Liver (tissue), 9 donors: ENCODE measurements around the gene CBFA2T3. TPM values are rescaled to one million over a fixed set of nuclear protein-coding genes. Genes with fewer than 3 reads are reported as not detected.

ENCODE experiments used
- DNase-seq: peaks from one replicate; pipeline ENCODE4 v3.0.0-alpha.2; 2017; ENCODE audit warnings: low spot score
- H3K27ac ChIP-seq, 2 donors: one replicate each; pipeline ENCODE4 v1.7.0; 2013; ENCODE audit warnings: inconsistent platforms in 2 of 2, low read length in 2 of 2, control low read depth in 1 of 2, low read depth in 1 of 2, mild to moderate bottlenecking in 1 of 2
- H3K27me3 ChIP-seq, 4 donors: one replicate each; pipeline versions ENCODE4 v1.6.1 to v1.7.0; 2013; ENCODE audit warnings: low read length in 3 of 4, inconsistent platforms in 1 of 4, mild to moderate bottlenecking in 1 of 4, moderate library complexity in 1 of 4; ENCODE audit not compliant: control insufficient read depth in 4 of 4, insufficient read depth in 4 of 4
- H3K36me3 ChIP-seq, 4 donors: one replicate each; pipeline versions ENCODE4 v1.6.1 to v1.7.0; 2013; ENCODE audit warnings: low read length in 3 of 4, mild to moderate bottlenecking in 3 of 4, low read depth in 1 of 4, moderate library complexity in 1 of 4; ENCODE audit not compliant: control insufficient read depth in 4 of 4, insufficient read depth in 3 of 4
- H3K4me1 ChIP-seq, 4 donors: one replicate each; pipeline versions ENCODE4 v1.6.1 to v1.7.0; 2013; ENCODE audit warnings: low read length in 3 of 4, mild to moderate bottlenecking in 3 of 4, moderate library complexity in 1 of 4; ENCODE audit not compliant: control insufficient read depth in 4 of 4, insufficient read depth in 4 of 4
- H3K4me3 ChIP-seq, 3 donors: one replicate each; pipeline versions ENCODE4 v1.6.1 to v1.7.0; 2013; ENCODE audit warnings: low read length in 3 of 3, control low read depth in 1 of 3, low read depth in 1 of 3, mild to moderate bottlenecking in 1 of 3
- H3K9ac ChIP-seq, 2 donors: one replicate each; pipeline ENCODE4 v1.7.0; 2013; ENCODE audit warnings: low read length in 2 of 2, mild to moderate bottlenecking in 2 of 2, moderate library complexity in 2 of 2, control low read depth in 1 of 2, low read depth in 1 of 2
- H3K9me3 ChIP-seq, 4 donors: one replicate each; pipeline versions ENCODE4 v1.6.1 to v1.7.0; 2013; ENCODE audit warnings: low read length in 3 of 4; ENCODE audit not compliant: control insufficient read depth in 4 of 4
- FOXA1 ChIP-seq: IDR thresholded peaks from 2 replicates; pipeline ENCODE4 v1.6.1; 2016; ENCODE audit warnings: antibody characterized with exemption
- FOXA2 ChIP-seq: IDR thresholded peaks from 2 replicates; pipeline ENCODE4 v1.6.1; 2016; ENCODE audit warnings: antibody characterized with exemption
- GABPA ChIP-seq, 2 donors: IDR thresholded peaks in 1 of 2; conservative IDR thresholded peaks in 1 of 2; 2 replicates each; pipeline ENCODE4 v1.6.1; 2016; ENCODE audit warnings: antibody characterized with exemption in 2 of 2, mild to moderate bottlenecking in 1 of 2, moderate library complexity in 1 of 2
- HNF4A ChIP-seq, 2 donors: conservative IDR thresholded peaks; 2 replicates each; pipeline ENCODE4 v1.6.1; 2016; ENCODE audit warnings: antibody characterized with exemption in 2 of 2, mild to moderate bottlenecking in 2 of 2
- HNF4G ChIP-seq: IDR thresholded peaks from 2 replicates; pipeline ENCODE4 v1.6.1; 2016; ENCODE audit warnings: antibody characterized with exemption
- JUND ChIP-seq, 2 donors: IDR thresholded peaks; 2 replicates each; pipeline ENCODE4 v1.6.1; 2016; ENCODE audit warnings: antibody characterized with exemption in 2 of 2
- NR2F2 ChIP-seq: IDR thresholded peaks from 2 replicates; pipeline ENCODE4 v1.6.1; 2016; ENCODE audit warnings: antibody characterized with exemption
- RXRA ChIP-seq, 2 donors: IDR thresholded peaks; 2 replicates each; pipeline ENCODE4 v1.6.1; 2017 to 2018; ENCODE audit warnings: antibody characterized with exemption in 2 of 2, mild to moderate bottlenecking in 1 of 2
- SP1 ChIP-seq: IDR thresholded peaks from 2 replicates; pipeline ENCODE4 v1.6.1; 2018; ENCODE audit warnings: antibody characterized with exemption, mild to moderate bottlenecking
- TAF1 ChIP-seq: conservative IDR thresholded peaks from 2 replicates; pipeline ENCODE4 v1.6.1; 2016; ENCODE audit warnings: antibody characterized with exemption, mild to moderate bottlenecking
- YY1 ChIP-seq: IDR thresholded peaks from 2 replicates; pipeline ENCODE4 v1.6.1; 2016; ENCODE audit warnings: antibody characterized with exemption, mild to moderate bottlenecking
- WGBS: extraction: QIAGEN DNeasy Blood & Tissue Kit; methylation state at CpG from one replicate; pipeline ENCODE4 v1.1.7; 2013; 5-methylcytosine and 5-hydroxymethylcytosine counted together
- polyA plus RNA-seq, 2 donors: library from polyadenylated mRNA; stranded (reverse) in 1 of 2; unstranded in 1 of 2; fragments of 200-250 nt in 1 of 2; fragments of >200 nt in 1 of 2; fragmentation: Nextera tagmentation in 1 of 2; extraction: Ambion mirVana in 1 of 2; gene quantifications; one replicate each; pipeline versions ENCODE4 v1.2.1 to v1.2.3, GENCODE V29; 2013 to 2015
- total RNA-seq, 2 donors: library from RNA; depleted of rRNA; stranded (reverse); fragments of >200 nt; gene quantifications; one replicate each; pipeline ENCODE4 v1.2.3, GENCODE V29; 2014
- TF ChIP-seq, protein P1 (sequence below): IDR thresholded peaks from 2 replicates; pipeline ENCODE4 v1.6.1; 2016; ENCODE audit warnings: antibody characterized with exemption
- TF ChIP-seq, protein P2 (sequence below): IDR thresholded peaks from 2 replicates; pipeline ENCODE4 v1.6.1; 2016; ENCODE audit warnings: antibody characterized with exemption, mild to moderate bottlenecking
- TF ChIP-seq, protein P3 (sequence below): IDR thresholded peaks from 2 replicates; pipeline ENCODE4 v1.6.1; 2016; ENCODE audit warnings: antibody characterized with exemption
- TF ChIP-seq, protein P4 (sequence below): IDR thresholded peaks from 2 replicates; pipeline ENCODE4 v1.6.1; 2016; ENCODE audit warnings: antibody characterized with exemption
- TF ChIP-seq, protein P5 (sequence below): fragments of 150-350 bp; IDR thresholded peaks from 2 replicates; pipeline ENCODE4 v1.5.1; 2017; ENCODE audit warnings: improper control_type of control experiment, low read depth, low read length; ENCODE audit not compliant: missing input control
- donor health status: healthy.
- donor health status: healthy.
- donor health status: healthy.
- donor health status: healthy.
- donor health status: healthy.

Gene CBFA2T3
- total and polyA plus RNA-seq, 4 donors = 1.4 to 4.5 (median 3.1) TPM

DNA sequence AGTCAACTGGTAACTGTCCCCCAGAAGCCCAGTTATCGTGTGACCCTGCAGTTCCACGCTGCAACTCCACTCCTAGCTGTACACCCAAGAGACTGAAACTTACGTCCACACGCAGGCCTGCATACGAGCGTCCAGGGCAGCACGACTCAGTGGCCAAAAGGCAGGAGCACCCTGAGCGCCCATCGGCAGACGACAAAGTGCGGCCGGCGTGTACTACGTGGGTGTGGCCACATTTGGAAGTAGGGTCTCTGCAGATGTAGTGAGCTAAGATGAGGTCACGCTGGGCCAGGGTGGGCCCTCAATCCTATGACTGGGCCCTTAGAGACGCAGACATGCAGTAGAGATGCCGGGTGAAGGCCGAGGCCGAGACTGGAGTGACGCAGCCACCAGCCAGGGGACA is 133.8 kb downstream of the CBFA2T3 start:
- Histone ChIP-seq H3K27ac (no peak overlapping the region), H3K4me3 (no peak overlapping the region), H3K4me1 (no peaks in the 10 kb centered on the region), H3K27me3 (no peaks in the 10 kb centered on the region), H3K9ac (no peak overlapping the region), H3K36me3 (peaks cover 0 to 32% (median 5%) of the 10 kb centered on the region in 4 donors), H3K9me3 (no peaks in the 10 kb centered on the region)
- TF ChIP-seq, protein P1, sequence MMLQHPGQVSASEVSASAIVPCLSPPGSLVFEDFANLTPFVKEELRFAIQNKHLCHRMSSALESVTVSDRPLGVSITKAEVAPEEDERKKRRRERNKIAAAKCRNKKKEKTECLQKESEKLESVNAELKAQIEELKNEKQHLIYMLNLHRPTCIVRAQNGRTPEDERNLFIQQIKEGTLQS = no peak
- TF ChIP-seq JUND (IDR thresholded peaks at IDR 0.05) = no peak
- TF ChIP-seq RXRA (IDR thresholded peaks at IDR 0.05) = no peak
- TF ChIP-seq, protein P2, sequence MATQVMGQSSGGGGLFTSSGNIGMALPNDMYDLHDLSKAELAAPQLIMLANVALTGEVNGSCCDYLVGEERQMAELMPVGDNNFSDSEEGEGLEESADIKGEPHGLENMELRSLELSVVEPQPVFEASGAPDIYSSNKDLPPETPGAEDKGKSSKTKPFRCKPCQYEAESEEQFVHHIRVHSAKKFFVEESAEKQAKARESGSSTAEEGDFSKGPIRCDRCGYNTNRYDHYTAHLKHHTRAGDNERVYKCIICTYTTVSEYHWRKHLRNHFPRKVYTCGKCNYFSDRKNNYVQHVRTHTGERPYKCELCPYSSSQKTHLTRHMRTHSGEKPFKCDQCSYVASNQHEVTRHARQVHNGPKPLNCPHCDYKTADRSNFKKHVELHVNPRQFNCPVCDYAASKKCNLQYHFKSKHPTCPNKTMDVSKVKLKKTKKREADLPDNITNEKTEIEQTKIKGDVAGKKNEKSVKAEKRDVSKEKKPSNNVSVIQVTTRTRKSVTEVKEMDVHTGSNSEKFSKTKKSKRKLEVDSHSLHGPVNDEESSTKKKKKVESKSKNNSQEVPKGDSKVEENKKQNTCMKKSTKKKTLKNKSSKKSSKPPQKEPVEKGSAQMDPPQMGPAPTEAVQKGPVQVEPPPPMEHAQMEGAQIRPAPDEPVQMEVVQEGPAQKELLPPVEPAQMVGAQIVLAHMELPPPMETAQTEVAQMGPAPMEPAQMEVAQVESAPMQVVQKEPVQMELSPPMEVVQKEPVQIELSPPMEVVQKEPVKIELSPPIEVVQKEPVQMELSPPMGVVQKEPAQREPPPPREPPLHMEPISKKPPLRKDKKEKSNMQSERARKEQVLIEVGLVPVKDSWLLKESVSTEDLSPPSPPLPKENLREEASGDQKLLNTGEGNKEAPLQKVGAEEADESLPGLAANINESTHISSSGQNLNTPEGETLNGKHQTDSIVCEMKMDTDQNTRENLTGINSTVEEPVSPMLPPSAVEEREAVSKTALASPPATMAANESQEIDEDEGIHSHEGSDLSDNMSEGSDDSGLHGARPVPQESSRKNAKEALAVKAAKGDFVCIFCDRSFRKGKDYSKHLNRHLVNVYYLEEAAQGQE = no peak
- no peak for TF ChIP-seq YY1
- TF ChIP-seq, protein P3, sequence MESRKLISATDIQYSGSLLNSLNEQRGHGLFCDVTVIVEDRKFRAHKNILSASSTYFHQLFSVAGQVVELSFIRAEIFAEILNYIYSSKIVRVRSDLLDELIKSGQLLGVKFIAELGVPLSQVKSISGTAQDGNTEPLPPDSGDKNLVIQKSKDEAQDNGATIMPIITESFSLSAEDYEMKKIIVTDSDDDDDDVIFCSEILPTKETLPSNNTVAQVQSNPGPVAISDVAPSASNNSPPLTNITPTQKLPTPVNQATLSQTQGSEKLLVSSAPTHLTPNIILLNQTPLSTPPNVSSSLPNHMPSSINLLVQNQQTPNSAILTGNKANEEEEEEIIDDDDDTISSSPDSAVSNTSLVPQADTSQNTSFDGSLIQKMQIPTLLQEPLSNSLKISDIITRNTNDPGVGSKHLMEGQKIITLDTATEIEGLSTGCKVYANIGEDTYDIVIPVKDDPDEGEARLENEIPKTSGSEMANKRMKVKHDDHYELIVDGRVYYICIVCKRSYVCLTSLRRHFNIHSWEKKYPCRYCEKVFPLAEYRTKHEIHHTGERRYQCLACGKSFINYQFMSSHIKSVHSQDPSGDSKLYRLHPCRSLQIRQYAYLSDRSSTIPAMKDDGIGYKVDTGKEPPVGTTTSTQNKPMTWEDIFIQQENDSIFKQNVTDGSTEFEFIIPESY = no peak
- TF ChIP-seq HNF4G = no peak
- TF ChIP-seq FOXA2 = no peak
- DNase-seq = no peak
- 96% methylated on average over 20 of the region's 20 CpGs for WGBS

DNA sequence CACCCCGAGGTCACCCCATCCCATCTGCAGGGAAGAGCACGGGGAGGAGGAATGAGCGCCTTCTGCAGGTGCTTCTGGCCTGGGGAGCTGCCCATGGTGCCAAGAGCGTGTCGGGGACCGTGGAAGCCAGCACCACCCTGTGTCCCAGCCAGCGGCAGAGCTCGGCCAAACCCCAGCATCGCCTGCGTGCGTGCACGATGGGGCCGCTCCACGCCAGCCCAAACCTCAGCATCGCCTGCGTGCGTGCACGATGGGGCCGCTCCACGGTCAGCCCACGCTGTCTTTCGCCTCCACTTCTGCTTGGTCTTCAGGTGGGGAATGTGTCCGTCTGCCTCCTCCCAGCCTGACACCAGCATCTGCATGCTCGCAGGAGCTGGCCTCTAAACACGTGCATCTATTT is 134.2 kb downstream of the CBFA2T3 start:
- no peaks in the 10 kb centered on the region for H3K27me3 ChIP-seq
- no peak overlapping the region for H3K27ac ChIP-seq
- DNase-seq = no peak
- no peak overlapping the region for H3K4me3 ChIP-seq
- no peaks in the 10 kb centered on the region for H3K9me3 ChIP-seq
- no peak overlapping the region for H3K9ac ChIP-seq
- WGBS = 96% methylated on average over 25 of the region's 25 CpGs
- H3K36me3 ChIP-seq = peaks cover 0 to 29% (median 6%) of the 10 kb centered on the region in 4 donors
- TF ChIP-seq, protein P4, sequence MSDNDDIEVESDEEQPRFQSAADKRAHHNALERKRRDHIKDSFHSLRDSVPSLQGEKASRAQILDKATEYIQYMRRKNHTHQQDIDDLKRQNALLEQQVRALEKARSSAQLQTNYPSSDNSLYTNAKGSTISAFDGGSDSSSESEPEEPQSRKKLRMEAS = no peak
- no peak for TF ChIP-seq GABPA (IDR thresholded peaks at IDR 0.05 in 1 of 2, conservative IDR thresholded peaks at IDR 0.05 in 1 of 2)
- H3K4me1 ChIP-seq = no peaks in the 10 kb centered on the region

DNA sequence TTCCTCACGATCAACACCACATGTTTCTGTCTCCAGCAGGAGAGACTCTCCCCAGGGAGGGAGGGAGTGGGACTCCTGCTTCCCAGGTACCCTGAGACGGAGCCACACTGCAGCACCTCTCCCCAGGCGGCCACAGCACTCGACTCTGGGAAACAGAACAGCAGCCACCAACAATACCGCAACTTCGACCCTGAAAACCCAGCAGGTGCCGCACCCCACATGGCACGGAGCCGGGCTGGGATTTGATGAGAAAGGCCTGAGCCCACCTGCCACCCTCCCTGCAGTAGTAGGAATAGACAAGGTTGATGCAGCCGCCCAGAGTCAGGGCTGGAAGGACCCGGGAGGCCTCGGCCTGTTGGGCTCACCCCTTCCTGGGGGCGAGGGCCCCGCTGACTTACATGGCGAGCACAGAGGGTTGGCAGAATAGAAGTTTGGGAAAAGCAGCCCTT is 134.7 kb downstream of the CBFA2T3 start:
- Histone ChIP-seq H3K9me3 (no peaks in the 10 kb centered on the region), H3K9ac (no peak overlapping the region), H3K27me3 (no peaks in the 10 kb centered on the region), H3K4me1 (no peaks in the 10 kb centered on the region), H3K4me3 (no peak overlapping the region), H3K36me3 (peaks cover 0 to 26% (median 5%) of the 10 kb centered on the region in 4 donors), H3K27ac (no peak overlapping the region)
- 98% methylated on average over 15 of the region's 15 CpGs for WGBS
- DNase-seq = no peak
- TF ChIP-seq SP1 = no peak
- no peak for TF ChIP-seq NR2F2
- TF ChIP-seq HNF4A (conservative IDR thresholded peaks at IDR 0.05) = no peak
- no peak for TF ChIP-seq FOXA1
- no peak for TF ChIP-seq TAF1
- TF ChIP-seq, protein P4 = no peak
- TF ChIP-seq, protein P2 = no peak
- TF ChIP-seq, protein P5, sequence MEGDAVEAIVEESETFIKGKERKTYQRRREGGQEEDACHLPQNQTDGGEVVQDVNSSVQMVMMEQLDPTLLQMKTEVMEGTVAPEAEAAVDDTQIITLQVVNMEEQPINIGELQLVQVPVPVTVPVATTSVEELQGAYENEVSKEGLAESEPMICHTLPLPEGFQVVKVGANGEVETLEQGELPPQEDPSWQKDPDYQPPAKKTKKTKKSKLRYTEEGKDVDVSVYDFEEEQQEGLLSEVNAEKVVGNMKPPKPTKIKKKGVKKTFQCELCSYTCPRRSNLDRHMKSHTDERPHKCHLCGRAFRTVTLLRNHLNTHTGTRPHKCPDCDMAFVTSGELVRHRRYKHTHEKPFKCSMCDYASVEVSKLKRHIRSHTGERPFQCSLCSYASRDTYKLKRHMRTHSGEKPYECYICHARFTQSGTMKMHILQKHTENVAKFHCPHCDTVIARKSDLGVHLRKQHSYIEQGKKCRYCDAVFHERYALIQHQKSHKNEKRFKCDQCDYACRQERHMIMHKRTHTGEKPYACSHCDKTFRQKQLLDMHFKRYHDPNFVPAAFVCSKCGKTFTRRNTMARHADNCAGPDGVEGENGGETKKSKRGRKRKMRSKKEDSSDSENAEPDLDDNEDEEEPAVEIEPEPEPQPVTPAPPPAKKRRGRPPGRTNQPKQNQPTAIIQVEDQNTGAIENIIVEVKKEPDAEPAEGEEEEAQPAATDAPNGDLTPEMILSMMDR = no peak
